ENCODE measurements around the gene NSMF. TPM values are rescaled to one million over a fixed set of nuclear protein-coding genes. Genes with fewer than 3 reads are reported as not detected.
A peak's percentile ranks its signal among the peaks of the same experiment; 100 is the strongest.

Gene NSMF
- total RNA-seq, 1 experiment from 2014 or later, result 96.6 TPM

DNA sequence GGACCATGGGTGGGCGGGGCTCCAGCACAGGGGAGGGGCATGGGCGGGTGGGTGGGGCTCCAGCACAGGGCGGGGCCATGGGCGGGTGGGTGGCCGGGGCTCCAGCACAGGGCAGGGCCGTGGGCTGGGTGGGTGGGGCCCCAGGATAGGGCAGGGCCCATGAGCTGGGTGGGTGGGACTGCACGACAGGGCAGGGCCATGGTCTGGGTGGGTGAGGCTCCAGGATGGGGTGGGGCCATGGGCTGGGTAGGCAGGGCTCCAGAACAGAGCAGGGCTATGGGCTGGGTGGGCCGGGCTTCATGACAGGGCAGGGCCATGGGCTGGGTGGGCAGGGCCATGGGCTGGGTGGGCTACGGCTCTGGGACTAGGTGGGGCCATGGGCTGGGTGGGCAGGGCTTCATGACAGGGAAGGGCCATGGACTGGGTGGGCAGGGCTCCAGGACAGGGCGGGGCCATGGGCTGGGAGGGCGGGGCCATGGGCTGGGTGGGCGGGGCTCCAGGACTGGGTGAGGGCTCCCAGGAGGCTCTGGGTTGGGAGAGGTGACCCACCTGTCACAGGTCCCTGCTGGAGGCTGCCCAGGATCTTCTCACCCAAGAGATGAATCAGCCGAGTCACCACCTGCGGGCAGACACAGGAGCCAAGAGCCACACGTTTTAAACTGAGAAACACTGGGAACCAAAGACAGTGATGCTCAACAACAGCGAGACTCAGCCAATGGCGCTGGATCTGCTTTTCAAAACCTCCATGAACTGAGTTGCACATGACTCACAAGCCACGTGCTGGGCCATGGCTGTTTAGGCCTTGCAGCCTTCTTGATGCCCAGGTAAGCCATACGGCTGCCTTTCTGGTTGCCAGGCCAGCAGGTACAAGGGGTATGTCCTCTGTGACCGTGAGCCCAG is 33.6 kb upstream of the NSMF start:
- in situ Hi-C loops (cut with HindIII; ENCODE audit: low sequenced_read_pairs), result no loop called here
- DNase-seq (ENCODE audit: low spot score), result no peak

DNA sequence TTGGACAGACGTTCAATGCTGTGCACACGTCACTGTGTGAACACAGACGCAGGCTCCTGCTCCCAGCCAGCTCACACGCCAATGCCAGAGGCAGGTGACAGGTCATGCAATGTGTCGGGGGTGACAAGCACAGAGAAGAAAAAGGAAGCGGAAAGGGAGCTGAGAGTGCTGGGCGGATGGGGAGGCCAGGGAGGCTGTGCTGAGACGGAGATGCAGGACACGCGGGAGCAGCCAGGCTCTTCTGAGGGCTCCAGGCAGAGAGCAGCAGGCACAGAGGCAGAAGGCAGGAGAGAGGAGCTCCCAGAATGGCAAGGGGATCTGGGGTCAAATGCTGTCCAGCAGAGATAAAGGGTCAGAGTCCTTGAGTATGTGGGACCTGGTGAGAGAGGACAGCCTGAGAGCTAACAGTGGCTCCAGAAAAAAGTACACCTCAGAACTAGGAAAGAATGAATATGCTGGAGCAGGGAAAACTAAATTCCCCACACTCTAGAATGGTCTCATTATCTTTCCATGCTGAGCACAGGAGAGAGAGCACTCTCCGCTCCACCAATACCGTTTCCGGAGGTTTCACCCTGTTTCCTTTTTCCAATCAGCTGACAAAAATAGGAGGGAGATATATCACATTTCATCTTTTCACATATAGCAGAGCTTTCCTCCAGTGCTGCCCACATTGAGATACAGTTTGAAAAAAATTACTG is 32.8 kb upstream of the NSMF start:
- in situ Hi-C loops (cut with HindIII; ENCODE audit: low sequenced_read_pairs), result no loop called here
- no peak for DNase-seq (ENCODE audit: low spot score)

DNA sequence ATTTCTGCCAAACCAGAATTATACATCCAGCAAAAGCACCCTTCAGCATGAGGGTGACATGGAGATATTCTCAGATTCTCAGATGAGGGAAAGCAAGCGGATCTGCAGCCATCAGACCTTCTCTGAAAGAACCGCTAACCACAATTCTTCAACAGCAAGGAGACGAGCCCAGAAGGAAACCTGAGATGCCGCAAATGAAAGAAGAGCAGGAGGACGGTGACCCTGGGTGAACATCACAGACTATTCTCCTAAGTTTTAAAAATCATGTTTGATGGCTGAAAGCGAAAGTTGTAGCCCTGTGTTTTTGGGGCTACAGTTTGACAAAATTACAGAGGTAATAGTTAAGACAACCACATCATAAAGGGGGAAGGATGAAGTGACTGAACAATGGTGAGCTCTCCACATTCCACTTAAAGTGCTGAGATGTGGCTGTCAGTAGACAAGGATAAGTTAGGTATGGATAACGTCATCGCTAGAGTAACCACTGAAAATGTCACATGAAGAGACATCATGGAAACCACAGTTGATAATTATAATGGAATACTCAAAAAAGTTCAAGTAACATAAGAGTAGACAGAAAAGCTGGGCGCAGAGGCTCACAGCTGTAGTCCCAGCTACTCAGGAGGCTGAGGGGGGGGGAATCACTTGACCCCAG is 31.5 kb upstream of the NSMF start:
- in situ Hi-C loops (cut with HindIII; ENCODE audit: low sequenced_read_pairs), result no loop called here
- no peak for DNase-seq (ENCODE audit: low spot score)

DNA sequence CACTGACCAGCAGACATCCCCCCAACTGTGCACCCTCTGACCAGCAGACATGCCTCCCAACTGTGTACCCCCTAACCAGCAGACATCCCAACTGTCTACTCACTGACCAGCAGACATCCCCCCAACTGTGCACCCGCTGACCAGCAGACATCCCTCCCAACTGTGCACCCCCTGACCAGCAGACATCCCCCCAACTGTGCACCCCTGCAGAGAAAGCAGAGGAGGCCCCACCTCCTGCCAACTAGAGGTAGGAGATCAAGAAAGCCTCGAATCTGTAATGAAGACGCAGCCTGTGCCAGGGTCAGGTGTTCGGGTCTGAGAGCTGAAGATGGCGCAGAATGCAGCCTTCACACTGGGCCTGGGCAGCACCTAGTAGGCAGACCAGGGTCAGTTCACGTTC is 29.8 kb upstream of the NSMF start:
- no peak for DNase-seq (ENCODE audit: low spot score)
- in situ Hi-C loops (cut with HindIII; ENCODE audit: low sequenced_read_pairs), result no loop called here

DNA sequence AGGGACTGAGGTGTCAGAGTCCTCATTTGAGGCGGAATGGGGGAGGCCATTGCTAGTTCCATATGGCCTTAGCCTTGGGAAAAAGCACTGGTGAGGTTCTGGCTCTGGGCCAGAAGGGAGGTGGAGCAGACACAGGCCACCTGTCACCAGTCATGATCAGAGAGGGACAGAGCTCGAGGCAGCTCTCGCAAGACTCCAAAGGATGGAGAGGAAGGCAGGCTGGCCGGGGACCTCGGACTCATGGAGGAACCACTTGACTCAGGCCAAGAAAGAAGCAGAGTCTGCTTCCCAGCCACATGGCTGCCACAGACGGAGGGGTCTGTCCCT is 29.2 kb upstream of the NSMF start:
- peak; percentile 92 for DNase-seq (ENCODE audit: low spot score)

DNA sequence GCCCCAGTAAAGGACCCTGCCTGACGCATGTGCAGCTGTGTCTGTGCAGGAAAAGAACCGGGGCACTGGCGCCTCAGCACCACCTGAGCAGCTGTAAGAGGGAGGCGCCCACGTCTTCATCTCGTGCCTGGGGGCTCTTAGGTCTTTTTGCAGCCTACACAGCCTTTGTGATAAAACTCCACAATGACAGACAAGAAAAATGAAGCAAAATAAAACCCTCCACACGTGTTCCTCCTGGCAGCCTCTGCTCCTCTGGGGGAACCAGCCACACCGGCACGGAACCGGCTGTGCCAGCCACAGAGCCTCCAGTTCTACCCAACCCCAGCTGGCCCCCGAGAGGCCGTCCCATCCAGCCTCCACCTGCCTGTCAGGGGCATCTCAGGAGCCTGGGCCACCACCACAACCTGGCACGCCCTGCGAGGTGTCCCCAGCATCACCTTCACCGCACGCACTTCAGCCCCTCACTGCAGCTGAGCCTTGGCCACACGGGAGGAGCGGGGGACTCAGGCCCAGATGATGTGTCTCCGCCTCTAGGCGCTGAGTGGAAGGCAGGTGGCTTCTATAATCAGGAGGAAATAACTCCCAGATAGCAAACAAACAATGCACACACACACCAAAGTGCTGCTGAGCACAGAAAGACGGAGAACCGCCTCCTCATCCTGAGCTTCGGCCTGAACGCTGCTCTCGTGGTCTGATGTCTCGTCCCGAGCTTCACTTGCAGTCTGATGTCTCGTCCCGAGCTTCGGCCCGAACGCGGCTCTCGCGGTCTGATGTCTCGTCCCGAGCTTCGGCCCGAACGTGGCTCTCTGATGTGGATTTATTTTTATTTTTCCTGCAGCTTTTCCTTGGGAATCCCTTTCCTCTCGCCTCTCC is 28.6 kb upstream of the NSMF start:
- DNase-seq (ENCODE audit: low spot score), result no peak
- in situ Hi-C loops (cut with HindIII; ENCODE audit: low sequenced_read_pairs), result no loop called here

More for the DNA sequence above, 29.2 kb upstream of the NSMF start:
- in situ Hi-C loops (cut with HindIII; ENCODE audit: low sequenced_read_pairs), result no loop called here

DNA sequence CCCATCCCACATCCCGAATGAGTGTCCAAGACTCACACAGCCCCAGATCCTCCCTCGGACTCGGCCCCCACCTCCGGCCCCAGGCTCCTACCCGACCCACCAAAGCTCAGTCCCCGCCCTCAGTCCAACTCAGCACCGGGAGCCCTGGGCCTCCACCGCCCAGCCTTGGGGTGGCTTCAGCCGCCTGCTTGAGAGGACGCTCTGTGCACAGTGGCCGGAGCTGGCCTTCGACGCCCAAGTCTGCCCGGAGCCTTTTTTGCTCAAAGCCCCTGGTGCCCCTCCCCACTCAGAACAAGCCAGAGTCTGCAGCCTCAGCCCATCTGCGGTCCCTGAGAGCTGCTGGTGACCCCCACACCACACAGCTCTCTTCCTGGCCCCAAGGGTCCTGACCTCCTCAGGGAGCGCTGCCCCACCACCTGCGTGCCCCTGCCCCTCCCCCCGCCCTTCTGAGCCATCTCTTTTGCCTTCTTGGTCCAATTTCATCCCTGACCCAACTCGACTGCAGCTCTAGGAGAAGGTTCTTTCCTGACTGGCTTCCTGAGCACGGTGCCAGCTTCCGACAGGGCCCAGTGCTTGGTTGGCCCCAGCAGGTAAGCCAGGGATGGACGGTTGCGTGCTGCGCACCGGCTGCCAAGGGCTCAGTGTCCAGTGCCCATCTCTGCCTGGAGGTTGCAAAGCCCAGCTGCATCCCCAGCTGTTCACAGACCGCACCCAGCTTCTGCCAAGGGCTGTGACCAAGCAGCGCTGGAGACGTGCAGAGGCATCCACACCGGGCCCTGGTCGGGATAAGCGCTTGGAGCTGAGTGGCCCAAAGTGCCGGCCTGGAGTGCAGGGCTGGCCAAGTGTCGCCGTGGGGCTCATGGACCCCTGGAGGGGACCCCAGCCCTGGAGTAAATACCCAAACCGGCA is 27.7 kb upstream of the NSMF start:
- in situ Hi-C loops (cut with HindIII; ENCODE audit: low sequenced_read_pairs), result no loop called here
- DNase-seq (ENCODE audit: low spot score), result peak; percentile 70

DNA sequence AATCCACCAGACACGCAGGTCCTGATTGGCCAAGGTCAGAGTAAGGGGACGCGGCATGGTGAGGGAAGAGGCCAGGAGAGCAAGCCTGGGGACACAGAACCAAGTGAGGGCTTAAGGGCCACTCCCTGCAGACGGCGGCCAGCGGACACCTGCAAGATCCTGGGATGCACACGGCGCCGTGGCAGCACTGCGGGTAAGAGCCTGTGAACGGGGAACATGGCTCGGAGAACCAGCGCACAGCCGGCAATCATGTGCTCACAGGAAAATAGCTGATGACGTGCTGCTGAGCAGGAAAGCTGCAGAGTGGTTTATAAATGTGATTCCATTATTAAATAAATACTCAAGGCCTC is 27.0 kb upstream of the NSMF start:
- no peak for DNase-seq (ENCODE audit: low spot score)

DNA sequence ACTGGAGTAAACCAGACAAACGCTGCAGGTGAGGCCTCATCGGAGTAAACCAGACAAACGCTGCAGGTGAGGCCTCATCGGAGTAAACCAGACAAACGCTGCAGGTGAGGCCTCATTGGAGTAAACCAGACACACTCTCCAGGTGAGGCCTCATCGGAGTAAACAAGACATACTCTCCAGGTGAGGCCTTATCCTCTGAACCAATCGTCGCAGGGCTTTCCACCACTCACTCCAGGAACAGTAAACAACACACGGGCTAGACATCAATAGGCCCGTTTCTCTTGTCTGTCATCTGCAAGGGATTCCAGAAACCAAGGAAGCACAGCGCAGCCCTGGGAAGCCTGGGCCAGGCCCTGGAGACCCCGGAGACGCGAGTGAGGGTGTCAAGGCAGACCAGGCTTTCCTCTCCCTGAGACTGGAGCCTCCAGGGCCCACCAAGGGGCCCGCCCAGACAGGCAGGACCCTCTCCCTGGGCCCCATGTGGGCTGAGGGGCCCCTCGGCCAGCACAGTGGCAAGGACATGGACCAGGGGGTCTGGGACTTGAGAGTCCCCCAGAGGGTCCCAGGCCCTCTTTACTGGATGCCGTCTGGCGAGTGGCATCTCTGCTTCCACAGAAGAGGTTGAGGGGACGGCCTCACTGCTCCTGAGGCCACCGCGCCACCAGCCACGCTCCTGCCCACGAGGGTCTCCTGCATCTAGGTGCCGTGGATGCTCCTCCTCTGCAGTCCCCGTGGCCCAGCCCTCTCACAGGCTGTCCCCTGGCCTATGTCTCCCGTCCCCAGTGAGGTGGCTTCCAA is 26.4 kb upstream of the NSMF start:
- in situ Hi-C loops (cut with HindIII; ENCODE audit: low sequenced_read_pairs), result no loop called here
- no peak for DNase-seq (ENCODE audit: low spot score)

More for the DNA sequence above, 27.0 kb upstream of the NSMF start:
- in situ Hi-C loops (cut with HindIII; ENCODE audit: low sequenced_read_pairs), result no loop called here

DNA sequence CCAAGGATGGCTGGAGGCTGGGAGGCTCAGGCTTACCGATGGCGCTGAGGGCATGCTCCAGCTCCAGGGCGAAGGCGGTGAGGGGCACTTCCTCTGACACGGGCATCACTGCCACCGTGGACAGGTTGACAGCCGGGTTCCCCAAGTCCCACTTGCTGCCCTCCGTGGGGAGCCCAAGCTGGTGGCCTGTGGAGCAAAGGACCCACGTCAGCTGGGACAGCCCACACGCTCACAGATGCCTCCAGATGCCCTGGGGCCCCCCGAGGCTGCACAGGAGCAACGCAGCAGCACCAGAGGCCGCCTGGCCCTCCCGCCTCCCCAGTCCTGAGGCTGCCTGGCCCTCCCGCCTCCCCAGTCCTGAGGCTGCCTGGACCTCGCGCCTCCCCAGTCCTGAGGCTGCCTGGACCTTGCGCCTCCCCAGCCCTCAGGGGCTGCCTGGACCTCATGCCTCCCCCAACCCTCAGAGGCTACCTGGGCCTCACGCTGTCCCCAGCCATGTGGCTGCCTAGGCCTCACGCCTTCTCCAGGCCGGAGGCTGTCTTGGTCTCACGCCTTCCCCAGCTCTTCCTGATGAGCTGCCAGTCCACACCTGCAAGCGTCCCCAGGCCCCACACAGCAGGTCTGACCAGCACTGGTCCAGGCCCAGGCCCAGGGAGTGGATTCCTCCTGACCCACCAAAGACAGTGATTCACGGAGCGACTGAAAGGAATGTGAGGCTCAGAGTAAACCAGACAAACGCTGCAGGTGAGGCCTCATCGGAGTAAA is 25.6 kb upstream of the NSMF start:
- in situ Hi-C loops (cut with HindIII; ENCODE audit: low sequenced_read_pairs), result no loop called here
- no peak for DNase-seq (ENCODE audit: low spot score)

DNA sequence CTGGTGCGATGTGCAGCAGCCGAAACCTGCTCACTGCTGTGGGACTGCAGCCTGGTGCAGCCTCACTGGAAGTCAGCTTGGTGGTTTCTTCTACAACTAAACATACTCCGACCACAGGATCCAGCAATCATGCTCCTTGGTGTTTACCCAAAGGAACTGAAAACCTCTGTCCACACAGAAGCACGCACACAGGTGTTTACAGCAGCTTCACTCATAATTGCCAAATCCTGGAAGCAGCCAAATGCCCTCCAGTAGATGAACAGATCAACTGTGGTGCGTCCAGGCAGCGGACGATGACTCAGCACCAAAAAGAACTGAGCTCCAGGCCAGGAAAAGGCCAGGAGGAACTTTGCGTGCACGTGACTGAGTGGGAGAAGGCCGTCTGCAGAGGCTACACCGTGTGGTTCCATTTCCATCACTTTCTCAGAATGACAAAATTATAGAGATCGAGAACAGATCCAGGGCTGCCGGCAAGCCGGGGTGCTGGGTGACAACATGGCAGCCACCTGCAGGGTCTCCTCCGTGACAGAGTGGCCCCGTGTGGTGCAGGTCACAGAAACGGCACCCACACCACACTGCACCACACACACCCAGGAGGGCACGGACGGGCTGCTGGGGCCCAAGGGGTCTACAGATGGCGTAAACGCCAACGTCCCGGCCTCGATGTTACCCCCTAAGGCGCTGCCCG is 23.1 kb upstream of the NSMF start:
- DNase-seq (ENCODE audit: low spot score), result no peak
- in situ Hi-C loops (cut with HindIII; ENCODE audit: low sequenced_read_pairs), result no loop called here

DNA sequence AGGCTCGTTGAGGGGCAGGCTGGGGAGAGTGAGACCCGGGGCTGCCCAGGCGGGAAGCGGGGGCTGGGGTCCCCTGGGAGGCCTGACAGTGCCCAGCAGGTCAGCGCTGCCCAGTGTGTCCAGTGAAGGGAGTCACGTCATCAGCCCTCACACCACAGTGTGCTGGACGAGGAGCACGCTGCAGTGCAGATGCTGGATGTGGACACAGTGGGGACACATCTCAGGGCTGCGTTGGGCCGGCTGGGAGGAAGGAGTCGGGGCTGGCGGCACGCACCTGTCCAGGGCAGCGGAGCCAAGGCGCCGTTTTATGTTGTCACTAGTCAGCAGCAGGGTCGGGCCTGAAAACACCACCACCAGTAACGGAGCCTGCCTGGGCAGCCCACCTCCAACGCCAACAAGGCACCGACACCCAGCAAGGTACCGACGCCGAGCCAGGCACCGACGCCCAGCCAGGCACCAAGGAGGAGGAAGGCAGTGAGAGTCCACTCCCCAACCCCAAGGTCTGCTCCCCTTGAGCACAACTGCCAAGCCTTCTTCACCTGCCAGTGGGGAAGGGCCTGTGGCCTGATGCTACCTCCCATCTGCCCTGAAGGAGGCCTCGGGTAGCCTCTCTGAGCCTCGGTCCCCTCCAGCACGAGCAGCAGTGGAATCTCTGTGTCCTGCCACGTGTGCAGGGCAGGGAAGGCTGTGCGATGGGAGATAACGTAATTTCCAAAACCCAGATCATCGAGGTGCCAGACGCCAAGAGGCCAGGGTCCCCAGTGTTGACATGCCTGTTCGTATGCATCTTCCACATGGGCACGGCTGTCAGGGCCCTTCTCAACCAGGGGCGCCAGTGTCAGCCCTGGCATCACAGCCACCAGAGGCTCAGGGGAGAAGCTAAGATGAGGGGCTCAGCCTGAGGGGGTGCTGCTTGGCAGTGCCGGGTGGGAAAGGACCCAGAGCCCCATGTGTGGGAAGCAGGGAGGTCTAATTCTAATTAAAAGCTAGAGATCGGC is 21.9 kb upstream of the NSMF start:
- DNase-seq (ENCODE audit: low spot score), result no peak
- in situ Hi-C loops (cut with HindIII; ENCODE audit: low sequenced_read_pairs), result no loop called here

DNA sequence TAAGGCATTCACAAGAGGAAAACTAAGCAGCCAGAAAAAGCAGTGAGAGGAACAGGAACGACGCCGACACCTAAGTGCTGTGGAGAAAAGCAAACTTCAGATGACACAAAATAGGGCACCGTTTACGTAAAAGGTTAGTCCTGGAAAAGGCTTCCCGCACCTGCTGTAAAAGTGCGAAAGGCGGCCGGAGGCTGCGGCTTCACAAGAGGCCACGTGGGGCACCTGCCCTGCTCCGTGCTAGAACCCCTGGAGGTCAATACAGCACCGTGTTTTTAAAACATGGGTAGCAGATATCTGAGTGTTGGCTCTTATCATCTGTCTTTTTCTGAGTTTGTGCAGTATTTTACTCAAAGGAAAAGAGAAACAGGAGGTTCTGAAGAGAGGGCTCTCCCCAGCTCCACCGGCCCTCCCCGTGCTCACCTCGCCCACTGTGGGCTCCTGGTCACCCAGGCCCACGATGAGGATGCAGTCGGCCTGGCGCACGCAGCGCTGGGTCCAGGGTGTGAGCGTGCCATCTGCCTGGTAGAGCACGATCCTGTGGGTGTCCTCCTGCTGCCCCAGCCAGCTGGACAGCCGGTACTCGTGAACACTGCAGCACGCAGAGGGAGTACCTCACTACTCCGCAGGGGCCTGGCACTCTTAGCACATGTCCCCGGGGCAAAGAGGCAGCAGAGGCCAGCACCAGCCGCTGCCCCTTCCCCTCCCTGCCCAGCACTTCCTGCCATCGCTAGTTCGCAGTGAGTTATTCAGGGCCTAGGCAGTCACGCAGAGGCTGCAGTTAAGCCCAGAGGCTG is 21.0 kb upstream of the NSMF start:
- peak; percentile 58 for DNase-seq (ENCODE audit: low spot score)
- in situ Hi-C loops (cut with HindIII; ENCODE audit: low sequenced_read_pairs), result no loop called here

DNA sequence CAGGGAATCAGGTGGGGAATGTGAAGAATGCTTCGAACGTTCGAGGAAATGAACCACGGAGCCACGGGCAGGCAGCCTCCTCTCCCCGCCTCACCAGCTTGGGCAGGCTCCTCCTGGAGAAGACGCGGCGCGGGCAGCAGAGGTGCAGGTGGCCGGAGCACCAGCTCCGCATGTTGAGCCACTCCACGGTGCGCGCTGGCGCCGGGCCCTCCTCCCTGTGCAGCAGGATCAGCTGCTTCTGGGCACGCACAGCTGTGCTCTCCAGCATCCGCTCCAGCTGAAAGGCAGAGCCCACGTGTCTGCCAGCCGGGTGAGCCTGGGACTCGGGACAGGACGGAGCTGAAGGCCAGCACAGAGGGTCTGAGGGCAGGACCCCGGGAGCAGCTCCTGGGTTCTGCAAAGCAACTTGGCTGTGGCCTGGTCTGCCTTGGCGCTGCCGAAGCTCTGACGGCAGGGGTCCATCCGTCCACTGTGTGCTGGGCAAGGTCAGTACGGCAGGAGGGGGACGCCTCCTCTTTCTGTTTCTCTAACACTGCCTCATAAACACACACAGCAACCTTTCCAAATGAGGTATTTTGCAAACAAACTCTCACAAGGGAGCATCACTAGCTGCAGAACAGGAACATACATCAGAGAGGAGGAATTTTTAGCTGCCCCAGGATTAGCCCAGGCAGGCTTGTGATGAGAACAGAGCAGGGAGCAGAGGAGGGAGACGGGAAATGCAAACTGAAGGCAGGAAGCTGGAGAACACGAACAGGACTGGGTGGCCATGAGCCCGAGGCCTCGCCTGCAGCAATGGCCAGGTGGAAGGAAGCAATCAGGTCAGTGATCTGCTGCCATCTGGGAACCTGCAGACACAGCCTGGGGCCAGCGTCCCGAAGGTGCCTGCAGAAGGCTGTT is 20.1 kb upstream of the NSMF start:
- DNase-seq (ENCODE audit: low spot score), result peak; percentile 94
- in situ Hi-C loops (cut with HindIII; ENCODE audit: low sequenced_read_pairs), result no loop called here

Measured in G401 (cell line).